Neural cell (in vitro differentiated cells): Measurements from ENCODE around the gene CENPP. TPM values are rescaled to one million over a fixed set of nuclear protein-coding genes. Genes with fewer than 3 reads are reported as not detected.

Experiments
- H2AFZ ChIP-seq: fragments of 200-600, 300-800 bp; sonication (generic), shearing (Covaris generic); 2 replicates; pipeline ENCODE4 v1.6.0; 2014; ENCODE audit warnings: low read depth, mild to moderate bottlenecking, antibody characterized with exemption, low read length, moderate library complexity
- H3F3A ChIP-seq: fragments of 200-600 bp; shearing (Covaris generic); 2 replicates; pipeline ENCODE4 v1.6.1; 2016; ENCODE audit warnings: mild to moderate bottlenecking, moderate library complexity, mixed read lengths, antibody characterized with exemption, low read length; ENCODE audit not compliant: insufficient read depth, poor library complexity, severe bottlenecking
- H3K27ac ChIP-seq: fragments of 200-600, 300-800 bp; sonication (generic), shearing (Covaris generic); 2 replicates; pipeline ENCODE4 v1.5.1; 2014; ENCODE audit warnings: mild to moderate bottlenecking, low read length, moderate library complexity
- H3K27me3 ChIP-seq: fragments of 300-800, 200-600 bp; sonication (generic), shearing (Covaris generic); 2 replicates; pipeline ENCODE4 v1.6.0; 2014; ENCODE audit warnings: mild to moderate bottlenecking, low read depth, low read length, moderate library complexity; ENCODE audit not compliant: insufficient read depth
- H3K36me3 ChIP-seq: fragments of 300-800, 200-600 bp; sonication (generic), shearing (Covaris generic); 2 replicates; pipeline ENCODE4 v1.5.1; 2014; ENCODE audit warnings: mild to moderate bottlenecking, antibody characterized with exemption, low read length, moderate library complexity; ENCODE audit not compliant: insufficient read depth
- H3K4me2 ChIP-seq: fragments of 300-800, 200-600 bp; sonication (generic), shearing (Covaris generic); 2 replicates; pipeline ENCODE4 v1.6.0; 2014; ENCODE audit warnings: mild to moderate bottlenecking, low read length
- H3K4me3 ChIP-seq: fragments of 300-800, 200-600 bp; sonication (generic), shearing (Covaris generic); 2 replicates; pipeline ENCODE4 v1.5.1; 2014; ENCODE audit warnings: mild to moderate bottlenecking, low read length, moderate library complexity
- H3K79me2 ChIP-seq: fragments of 200-600 bp; shearing (Covaris generic); replicated peaks from 2 replicates; pipeline ENCODE4 v1.6.0; 2014; ENCODE audit warnings: mild to moderate bottlenecking, low read length, moderate library complexity; ENCODE audit not compliant: insufficient read depth
- H3K9ac ChIP-seq: fragments of 300-800, 200-600 bp; sonication (generic), shearing (Covaris generic); 2 replicates; pipeline ENCODE4 v1.6.1; 2016; ENCODE audit warnings: mild to moderate bottlenecking, low read length, mixed read lengths
- H3K9me2 ChIP-seq: fragments of 200-600 bp; shearing (Covaris generic); 2 replicates; pipeline ENCODE4 v1.6.1; 2016; ENCODE audit warnings: mild to moderate bottlenecking, low read length, mixed read lengths; ENCODE audit not compliant: insufficient read depth
- H3K9me3 ChIP-seq: fragments of 200-600, 300-800 bp; sonication (generic), shearing (Covaris generic); 2 replicates; pipeline ENCODE4 v1.6.1; 2016; ENCODE audit warnings: mild to moderate bottlenecking, mixed run types, low read length, moderate library complexity, mixed read lengths
- H4K20me1 ChIP-seq: fragments of 200-600 bp; shearing (Covaris generic); 2 replicates; pipeline ENCODE4 v1.6.1; 2016; ENCODE audit warnings: mild to moderate bottlenecking, mixed run types; ENCODE audit not compliant: insufficient read depth
- EP300 ChIP-seq: fragments of 450-650 bp; conservative IDR thresholded peaks from 2 replicates; pipeline ENCODE4 v1.6.1; 2014; ENCODE audit warnings: antibody characterized with exemption, mild to moderate bottlenecking, moderate library complexity; ENCODE audit not compliant: poor library complexity, severe bottlenecking
- EZH2 ChIP-seq: fragments of 200-600, 300-800 bp; shearing (Covaris generic), sonication (generic); IDR thresholded peaks from 2 replicates; pipeline ENCODE4 v1.6.1; 2014; ENCODE audit warnings: antibody characterized with exemption, low read length, borderline replicate concordance, mild to moderate bottlenecking; ENCODE audit not compliant: insufficient read depth, poor library complexity, severe bottlenecking
- MXI1 ChIP-seq: fragments of 450-650 bp; conservative IDR thresholded peaks from 2 replicates; pipeline ENCODE4 v1.6.1; 2014; ENCODE audit warnings: antibody characterized with exemption, mild to moderate bottlenecking; ENCODE audit not compliant: poor library complexity, severe bottlenecking
- POLR2AphosphoS5 ChIP-seq: IDR thresholded peaks from 2 replicates; pipeline ENCODE4 v1.6.1; 2012
- RAD21 ChIP-seq: fragments of 450-650 bp; conservative IDR thresholded peaks from 2 replicates; pipeline ENCODE4 v1.6.1; 2014; ENCODE audit warnings: antibody characterized with exemption, mild to moderate bottlenecking, moderate library complexity
- SMC3 ChIP-seq: fragments of 450-650 bp; conservative IDR thresholded peaks from 2 replicates; pipeline ENCODE4 v1.6.1; 2014; ENCODE audit warnings: antibody characterized with exemption, mild to moderate bottlenecking, moderate library complexity; ENCODE audit not compliant: poor library complexity
- TAF1 ChIP-seq: IDR thresholded peaks from 2 replicates; pipeline ENCODE4 v1.6.1; 2012; ENCODE audit warnings: low read depth
- polyA plus RNA-seq: library from polyadenylated mRNA; depleted of rRNA; stranded (reverse); fragments of >200 nt; gene quantifications from 2 replicates; pipeline ENCODE4 v1.2.3, GENCODE V29; 2014
- TF ChIP-seq, protein P1 (sequence below): fragments of 450-650 bp; IDR thresholded peaks from 2 replicates; pipeline ENCODE4 v1.5.1; 2014; ENCODE audit warnings: antibody characterized with exemption, mild to moderate bottlenecking, moderate library complexity; ENCODE audit not compliant: poor library complexity, severe bottlenecking
- TF ChIP-seq, protein P2 (sequence below): IDR thresholded peaks from 2 replicates; pipeline ENCODE4 v1.6.1; 2012; ENCODE audit warnings: borderline replicate concordance

The CENPP gene
- polyA plus RNA-seq, 1 donor from 2014 or later: 5.0 TPM

DNA sequence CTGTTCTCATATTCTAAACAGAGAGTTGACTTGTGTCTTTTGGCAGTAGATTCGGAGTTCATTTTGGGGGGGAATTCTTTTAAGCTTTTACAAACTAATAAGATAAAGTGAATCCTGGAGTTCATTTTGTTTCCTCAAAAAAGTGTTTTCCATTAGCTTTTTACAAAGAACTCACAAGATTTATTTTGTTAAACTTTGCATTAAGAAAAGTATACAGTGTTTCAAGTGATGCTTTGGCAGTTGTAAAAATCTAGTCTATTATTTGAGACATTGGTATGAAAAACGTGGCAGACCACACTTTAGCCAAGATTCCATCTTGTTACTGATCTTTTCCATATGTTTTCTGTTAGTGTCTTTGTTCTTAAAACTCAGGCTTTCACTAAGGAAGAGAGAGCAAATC is 99.7 kb downstream of the CENPP start:
- H3K9me3 ChIP-seq: no peaks in the 10 kb centered on the region
- H3K36me3 ChIP-seq: no peaks in the 10 kb centered on the region
- no peaks in the 10 kb centered on the region for H3F3A ChIP-seq
- no peak overlapping the region for H3K4me2 ChIP-seq
- no peak overlapping the region for H3K9ac ChIP-seq
- no peak overlapping the region for H2AFZ ChIP-seq
- no peak overlapping the region for H3K4me3 ChIP-seq
- H3K27me3 ChIP-seq: no peaks in the 10 kb centered on the region
- no peak overlapping the region for H3K27ac ChIP-seq
- H3K9me2 ChIP-seq: no peaks in the 10 kb centered on the region
- H4K20me1 ChIP-seq: no peaks in the 10 kb centered on the region
- H3K79me2 ChIP-seq: no peaks in the 10 kb centered on the region
- TF ChIP-seq MXI1 (no peak), POLR2AphosphoS5 (no peak), SMC3 (no peak), EZH2 (no peak), EP300 (no peak), TAF1 (no peak), RAD21 (no peak)
- TF ChIP-seq, protein P1, sequence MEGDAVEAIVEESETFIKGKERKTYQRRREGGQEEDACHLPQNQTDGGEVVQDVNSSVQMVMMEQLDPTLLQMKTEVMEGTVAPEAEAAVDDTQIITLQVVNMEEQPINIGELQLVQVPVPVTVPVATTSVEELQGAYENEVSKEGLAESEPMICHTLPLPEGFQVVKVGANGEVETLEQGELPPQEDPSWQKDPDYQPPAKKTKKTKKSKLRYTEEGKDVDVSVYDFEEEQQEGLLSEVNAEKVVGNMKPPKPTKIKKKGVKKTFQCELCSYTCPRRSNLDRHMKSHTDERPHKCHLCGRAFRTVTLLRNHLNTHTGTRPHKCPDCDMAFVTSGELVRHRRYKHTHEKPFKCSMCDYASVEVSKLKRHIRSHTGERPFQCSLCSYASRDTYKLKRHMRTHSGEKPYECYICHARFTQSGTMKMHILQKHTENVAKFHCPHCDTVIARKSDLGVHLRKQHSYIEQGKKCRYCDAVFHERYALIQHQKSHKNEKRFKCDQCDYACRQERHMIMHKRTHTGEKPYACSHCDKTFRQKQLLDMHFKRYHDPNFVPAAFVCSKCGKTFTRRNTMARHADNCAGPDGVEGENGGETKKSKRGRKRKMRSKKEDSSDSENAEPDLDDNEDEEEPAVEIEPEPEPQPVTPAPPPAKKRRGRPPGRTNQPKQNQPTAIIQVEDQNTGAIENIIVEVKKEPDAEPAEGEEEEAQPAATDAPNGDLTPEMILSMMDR: no peak
- TF ChIP-seq, protein P2, sequence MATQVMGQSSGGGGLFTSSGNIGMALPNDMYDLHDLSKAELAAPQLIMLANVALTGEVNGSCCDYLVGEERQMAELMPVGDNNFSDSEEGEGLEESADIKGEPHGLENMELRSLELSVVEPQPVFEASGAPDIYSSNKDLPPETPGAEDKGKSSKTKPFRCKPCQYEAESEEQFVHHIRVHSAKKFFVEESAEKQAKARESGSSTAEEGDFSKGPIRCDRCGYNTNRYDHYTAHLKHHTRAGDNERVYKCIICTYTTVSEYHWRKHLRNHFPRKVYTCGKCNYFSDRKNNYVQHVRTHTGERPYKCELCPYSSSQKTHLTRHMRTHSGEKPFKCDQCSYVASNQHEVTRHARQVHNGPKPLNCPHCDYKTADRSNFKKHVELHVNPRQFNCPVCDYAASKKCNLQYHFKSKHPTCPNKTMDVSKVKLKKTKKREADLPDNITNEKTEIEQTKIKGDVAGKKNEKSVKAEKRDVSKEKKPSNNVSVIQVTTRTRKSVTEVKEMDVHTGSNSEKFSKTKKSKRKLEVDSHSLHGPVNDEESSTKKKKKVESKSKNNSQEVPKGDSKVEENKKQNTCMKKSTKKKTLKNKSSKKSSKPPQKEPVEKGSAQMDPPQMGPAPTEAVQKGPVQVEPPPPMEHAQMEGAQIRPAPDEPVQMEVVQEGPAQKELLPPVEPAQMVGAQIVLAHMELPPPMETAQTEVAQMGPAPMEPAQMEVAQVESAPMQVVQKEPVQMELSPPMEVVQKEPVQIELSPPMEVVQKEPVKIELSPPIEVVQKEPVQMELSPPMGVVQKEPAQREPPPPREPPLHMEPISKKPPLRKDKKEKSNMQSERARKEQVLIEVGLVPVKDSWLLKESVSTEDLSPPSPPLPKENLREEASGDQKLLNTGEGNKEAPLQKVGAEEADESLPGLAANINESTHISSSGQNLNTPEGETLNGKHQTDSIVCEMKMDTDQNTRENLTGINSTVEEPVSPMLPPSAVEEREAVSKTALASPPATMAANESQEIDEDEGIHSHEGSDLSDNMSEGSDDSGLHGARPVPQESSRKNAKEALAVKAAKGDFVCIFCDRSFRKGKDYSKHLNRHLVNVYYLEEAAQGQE: no peak

DNA sequence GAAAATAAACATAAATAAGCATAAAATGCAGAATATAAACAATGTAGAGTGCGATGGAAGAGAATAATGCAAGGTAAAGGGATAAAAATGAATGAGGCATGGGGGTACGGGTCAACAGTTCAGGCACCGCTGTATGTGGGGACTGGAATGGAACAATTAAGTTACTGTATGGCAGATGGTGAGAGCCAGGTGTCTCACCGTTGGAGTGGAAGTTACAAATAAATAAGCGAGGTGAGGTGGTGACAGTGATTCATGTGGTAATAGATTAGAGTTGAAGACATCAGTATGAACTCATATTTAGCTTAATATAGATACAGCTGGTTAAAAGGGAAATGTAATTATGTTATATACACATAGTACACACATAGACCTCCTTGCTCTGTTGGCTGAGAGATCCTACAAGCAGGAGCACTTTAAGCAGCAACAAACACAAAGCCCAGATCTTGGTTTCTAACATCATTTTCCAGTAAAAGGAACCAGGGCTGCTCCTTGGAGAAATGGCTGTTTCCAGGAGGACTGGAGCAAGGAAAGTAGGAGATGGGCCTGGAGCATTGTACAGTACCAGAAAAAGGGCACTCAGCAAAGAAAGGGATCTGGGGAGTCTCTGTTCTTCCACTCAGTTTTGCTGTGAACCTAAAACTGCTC is 100.9 kb downstream of the CENPP start:
- Histone ChIP-seq H2AFZ (no peak overlapping the region), H3K4me3 (no peak overlapping the region), H3F3A (no peaks in the 10 kb centered on the region), H3K9ac (no peak overlapping the region), H3K79me2 (no peaks in the 10 kb centered on the region), H3K36me3 (no peaks in the 10 kb centered on the region), H3K9me3 (no peaks in the 10 kb centered on the region), H3K9me2 (no peaks in the 10 kb centered on the region), H3K27me3 (no peaks in the 10 kb centered on the region), H3K27ac (no peak overlapping the region), H4K20me1 (no peaks in the 10 kb centered on the region), H3K4me2 (no peak overlapping the region)
- TF ChIP-seq POLR2AphosphoS5 (no peak), TAF1 (no peak), SMC3 (no peak), RAD21 (no peak), EZH2 (no peak), MXI1 (no peak), EP300 (no peak)
- TF ChIP-seq, protein P2: no peak
- TF ChIP-seq, protein P1: no peak
